NCI-H146 treated with DMSO at 0.1 percent for 48 hours (cell line): Measurements from ENCODE around the gene RBM10.
A peak's percentile ranks its signal among the peaks of the same experiment; 100 is the strongest.

Experiments used
- DNase-seq: peaks from one replicate; lab custom pipeline; 2025; ENCODE audit not compliant: unreplicated experiment; lab: John Stamatoyannopoulos, UW

RBM10 gene

GRCh38 chrX:47232803-47233332 is 87.8 kb downstream of the RBM10 start, which contains the start of gene USP11:
USP11 (plus strand) TSS chrX:47233009; CDS start chrX:47233044, 35 bp downstream.
- DNase-seq: no peak

GRCh38 chrX:47233333-47234113 is 88.5 kb downstream of the RBM10 start:
- DNase-seq: peak; percentile 98

- no peak for DNase-seq
Measured at GRCh38 chrX:47234583-47234982, 89.6 kb downstream of the RBM10 start.

GRCh38 chrX:47235691-47236103 is 90.7 kb downstream of the RBM10 start:
- no peak for DNase-seq
